Measurements from ENCODE around the gene MGAT4C. TPM values are rescaled to one million over a fixed set of nuclear protein-coding genes. Genes with fewer than 3 reads are reported as not detected.

The MGAT4C gene
- total RNA-seq, 1 experiment from 2014 or later = not detected

GRCh38 chr12:86261578-86261977 is 5.4 kb upstream of the MGAT4C start:
- POLR2A ChIA-PET (ENCODE audit: unreplicated experiment) = no interaction called here

GRCh38 chr12:86261142-86261541 is 5.0 kb upstream of the MGAT4C start:
- no peak for TF ChIP-seq EZH2 (IDR thresholded peaks at IDR 0.05; ENCODE audit: low read depth)
- TF ChIP-seq, protein P1, sequence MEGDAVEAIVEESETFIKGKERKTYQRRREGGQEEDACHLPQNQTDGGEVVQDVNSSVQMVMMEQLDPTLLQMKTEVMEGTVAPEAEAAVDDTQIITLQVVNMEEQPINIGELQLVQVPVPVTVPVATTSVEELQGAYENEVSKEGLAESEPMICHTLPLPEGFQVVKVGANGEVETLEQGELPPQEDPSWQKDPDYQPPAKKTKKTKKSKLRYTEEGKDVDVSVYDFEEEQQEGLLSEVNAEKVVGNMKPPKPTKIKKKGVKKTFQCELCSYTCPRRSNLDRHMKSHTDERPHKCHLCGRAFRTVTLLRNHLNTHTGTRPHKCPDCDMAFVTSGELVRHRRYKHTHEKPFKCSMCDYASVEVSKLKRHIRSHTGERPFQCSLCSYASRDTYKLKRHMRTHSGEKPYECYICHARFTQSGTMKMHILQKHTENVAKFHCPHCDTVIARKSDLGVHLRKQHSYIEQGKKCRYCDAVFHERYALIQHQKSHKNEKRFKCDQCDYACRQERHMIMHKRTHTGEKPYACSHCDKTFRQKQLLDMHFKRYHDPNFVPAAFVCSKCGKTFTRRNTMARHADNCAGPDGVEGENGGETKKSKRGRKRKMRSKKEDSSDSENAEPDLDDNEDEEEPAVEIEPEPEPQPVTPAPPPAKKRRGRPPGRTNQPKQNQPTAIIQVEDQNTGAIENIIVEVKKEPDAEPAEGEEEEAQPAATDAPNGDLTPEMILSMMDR (conservative IDR thresholded peaks at IDR 0.05) = no peak
- no peak for DNase-seq
- intact Hi-C loops (cut with micrococcal nuclease; ENCODE audit: unreplicated experiment) = loop anchor here (10.0 kb wide), 2 partner anchors 296 to 404 kb away; no protein-coding TSS in a partner anchor
- Histone ChIP-seq H3K9me2 (ENCODE audit: insufficient read depth) (no peaks in the 10 kb centered on the region), H2AFZ (no peak overlapping the region), H3F3A (ENCODE audit: insufficient read depth, low read depth) (no peaks in the 10 kb centered on the region), H3K4me2 (no peak overlapping the region), H3K27ac (no peak overlapping the region), H3K4me3 (no peak overlapping the region), H3K27me3 (ENCODE audit: insufficient read depth, low read depth) (no peaks in the 10 kb centered on the region), H4K20me1 (ENCODE audit: insufficient read depth) (no peaks in the 10 kb centered on the region), H3K4me1 (replicated peaks; ENCODE audit: insufficient read depth) (peaks cover 7% of the 10 kb centered on the region; the same call in 1 of the 2 replicates), H3K36me3 (ENCODE audit: low read depth) (no peaks in the 10 kb centered on the region), H3K79me2 (ENCODE audit: low read depth) (no peaks in the 10 kb centered on the region), H3K9me3 (ENCODE audit: insufficient read depth, low read depth) (no peaks in the 10 kb centered on the region; the same call in 1 of the 2 replicates)
- no TSS peak for BruUV-seq (replicated peaks)
- POLR2A ChIA-PET (ENCODE audit: unreplicated experiment) = no interaction called here
- CTCF ChIA-PET = interaction anchor here (0.6 kb wide), 1 partner anchor 290 kb away, joined by 3 read pairs; no protein-coding TSS in a partner anchor

More at GRCh38 chr12:86261578-86261977, 5.4 kb upstream of the MGAT4C start:
- no peaks in the 10 kb centered on the region for H3K79me2 ChIP-seq (ENCODE audit: low read depth)
- no peaks in the 10 kb centered on the region for H3K36me3 ChIP-seq (ENCODE audit: low read depth)
- BruUV-seq (replicated peaks) = no TSS peak
- CTCF ChIA-PET = no interaction called here
- H4K20me1 ChIP-seq (ENCODE audit: insufficient read depth) = no peaks in the 10 kb centered on the region
- intact Hi-C loops (cut with micrococcal nuclease; ENCODE audit: unreplicated experiment) = loop anchor here (10.0 kb wide), 2 partner anchors 297 to 403 kb away; no protein-coding TSS in a partner anchor
- H3K4me3 ChIP-seq = no peak overlapping the region
- DNase-seq = no peak
- H3K27ac ChIP-seq = no peak overlapping the region
- TF ChIP-seq, protein P1 (conservative IDR thresholded peaks at IDR 0.05) = no peak
- no peak for TF ChIP-seq EZH2 (IDR thresholded peaks at IDR 0.05; ENCODE audit: low read depth)
- no peaks in the 10 kb centered on the region for H3K27me3 ChIP-seq (ENCODE audit: insufficient read depth, low read depth)
- no peak overlapping the region for H3K4me2 ChIP-seq
- H3K4me1 ChIP-seq (replicated peaks; ENCODE audit: insufficient read depth) = peaks cover 7% of the 10 kb centered on the region; the same call in 1 of the 2 replicates
- H2AFZ ChIP-seq = no peak overlapping the region
- no peaks in the 10 kb centered on the region for H3F3A ChIP-seq (ENCODE audit: insufficient read depth, low read depth)
- no peaks in the 10 kb centered on the region for H3K9me2 ChIP-seq (ENCODE audit: insufficient read depth)
- H3K9me3 ChIP-seq (ENCODE audit: insufficient read depth, low read depth) = no peaks in the 10 kb centered on the region; the same call in 1 of the 2 replicates

- no peak for DNase-seq
- no TSS peak for BruUV-seq (replicated peaks)
- no peaks in the 10 kb centered on the region for H4K20me1 ChIP-seq (ENCODE audit: insufficient read depth)
- no peak overlapping the region for H3K4me3 ChIP-seq
- no peaks in the 10 kb centered on the region for H3F3A ChIP-seq (ENCODE audit: insufficient read depth, low read depth)
- POLR2A ChIA-PET (ENCODE audit: unreplicated experiment) = no interaction called here
- no peak for TF ChIP-seq EZH2 (IDR thresholded peaks at IDR 0.05; ENCODE audit: low read depth)
- TF ChIP-seq, protein P1 (conservative IDR thresholded peaks at IDR 0.05) = no peak
- CTCF ChIA-PET = interaction anchor here (0.5 kb wide), 1 partner anchor 312 kb away, joined by 3 read pairs; no protein-coding TSS in a partner anchor
- no peaks in the 10 kb centered on the region for H3K36me3 ChIP-seq (ENCODE audit: low read depth)
- H3K4me2 ChIP-seq = no peak overlapping the region
- no peaks in the 10 kb centered on the region for H3K79me2 ChIP-seq (ENCODE audit: low read depth)
- no peak overlapping the region for H3K27ac ChIP-seq
- intact Hi-C loops (cut with micrococcal nuclease; ENCODE audit: unreplicated experiment) = loop anchor here (10.0 kb wide), 2 partner anchors 295 to 405 kb away; no protein-coding TSS in a partner anchor
- H3K27me3 ChIP-seq (ENCODE audit: insufficient read depth, low read depth) = no peaks in the 10 kb centered on the region
- no peaks in the 10 kb centered on the region for H3K9me3 ChIP-seq (ENCODE audit: insufficient read depth, low read depth)
- no peaks in the 10 kb centered on the region for H3K9me2 ChIP-seq (ENCODE audit: insufficient read depth)
- no peak overlapping the region for H2AFZ ChIP-seq
- H3K4me1 ChIP-seq (replicated peaks; ENCODE audit: insufficient read depth) = peaks cover 7% of the 10 kb centered on the region; the same call in 1 of the 2 replicates
Observed at GRCh38 chr12:86260183-86260582, 4.0 kb upstream of the MGAT4C start.

Data from PC-9 (cell line).